Measurements from ENCODE around the gene HDGFL2.
"Not testable (repeated sequence)": the region's sequence is repeated elsewhere in the genome, so short reads cannot be mapped to it uniquely, and the experiment has no call there.

The HDGFL2 gene

DNA sequence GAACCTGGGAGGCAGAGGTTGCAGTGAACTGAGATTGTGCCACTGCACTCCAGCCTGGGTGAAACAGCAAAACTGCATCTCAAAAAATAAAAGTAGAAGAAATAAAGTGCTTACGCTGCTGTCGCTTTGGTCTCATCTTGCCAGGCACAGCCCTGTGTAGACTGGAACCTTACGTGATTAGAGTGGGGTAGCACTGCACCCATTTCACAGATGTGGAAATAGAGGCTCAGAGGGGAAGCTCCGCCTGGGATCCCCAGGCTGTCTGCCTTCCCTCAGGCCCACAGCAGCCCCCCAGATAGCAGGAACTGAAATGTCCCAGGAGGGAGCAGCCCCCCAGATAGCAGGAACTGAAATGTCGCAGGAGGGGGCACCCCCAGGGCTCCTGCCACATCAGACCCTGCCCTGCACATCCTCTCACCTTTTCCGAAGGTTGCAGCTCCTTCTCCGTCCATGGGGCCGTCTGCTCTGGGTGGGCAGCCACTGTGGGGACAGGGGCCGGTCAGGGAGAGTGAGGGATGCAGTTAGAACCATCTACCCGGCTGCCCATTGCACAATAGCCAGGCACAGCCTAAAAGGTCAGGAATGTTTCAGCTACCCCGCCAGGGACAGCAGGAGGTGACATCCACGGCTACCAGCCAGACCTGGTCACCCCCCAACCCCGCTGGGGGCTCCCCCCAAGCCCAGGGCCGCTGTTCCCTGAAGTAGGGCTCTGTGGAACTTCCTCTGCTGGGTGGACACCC, 44.3 kb downstream of the HDGFL2 start:
- DNase-seq (ENCODE audit: low spot score), result no peak

GRCh38 chr19:4516939-4517300, 44.8 kb downstream of the HDGFL2 start:
- DNase-seq (ENCODE audit: low spot score), result no peak

- no peak for DNase-seq (ENCODE audit: low spot score)
These were observed 45.5 kb downstream of the HDGFL2 start for GRCh38 chr19:4517451-4518057.

DNA sequence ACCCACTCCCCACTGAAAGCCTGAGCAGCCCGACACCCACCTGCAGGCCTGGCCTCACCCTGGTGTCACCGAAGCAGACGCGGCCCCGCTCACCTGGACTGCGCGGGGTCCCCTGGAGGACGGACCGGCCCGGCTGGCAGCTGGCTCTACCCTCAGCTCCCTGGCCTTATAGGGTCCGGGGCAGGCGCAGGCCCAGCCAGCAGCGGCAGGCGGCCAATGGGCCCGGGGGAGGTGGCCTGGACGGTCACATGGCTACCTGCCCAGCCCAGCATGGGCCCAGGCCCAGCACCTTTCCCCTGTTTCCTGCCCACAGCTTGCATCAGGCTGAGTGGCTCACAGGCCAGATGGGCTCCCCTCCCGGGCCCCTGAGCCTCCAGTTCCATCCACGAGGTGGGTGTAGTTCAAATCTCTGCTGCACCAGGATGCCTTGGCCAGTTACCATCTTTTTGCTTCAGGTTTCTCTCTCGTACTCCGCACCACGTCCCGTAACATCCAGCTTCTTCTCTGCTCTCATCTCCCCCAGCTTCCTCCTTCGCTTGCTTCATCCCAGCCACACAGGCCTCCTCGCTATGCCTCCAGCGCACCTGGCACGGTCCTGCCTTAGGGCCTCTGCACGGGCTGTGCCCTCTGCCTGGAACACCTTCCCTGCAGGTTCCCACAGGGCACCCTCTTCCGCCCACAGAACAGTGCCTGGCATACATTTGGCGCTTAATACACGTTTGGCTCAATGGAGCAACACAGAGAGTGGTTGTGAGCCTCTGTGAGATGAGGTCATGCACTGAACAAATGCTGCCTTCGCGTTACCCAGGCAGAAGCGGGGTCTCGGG, 46.5 kb downstream of the HDGFL2 start, which contains the start of gene PLIN4:
TSS of gene PLIN4 (minus strand) at position 142 of the 827 bp plus-strand sequence. CDS start 214 bp downstream, outside the sequence.
- peak; percentile 49 for DNase-seq (ENCODE audit: low spot score)

DNA sequence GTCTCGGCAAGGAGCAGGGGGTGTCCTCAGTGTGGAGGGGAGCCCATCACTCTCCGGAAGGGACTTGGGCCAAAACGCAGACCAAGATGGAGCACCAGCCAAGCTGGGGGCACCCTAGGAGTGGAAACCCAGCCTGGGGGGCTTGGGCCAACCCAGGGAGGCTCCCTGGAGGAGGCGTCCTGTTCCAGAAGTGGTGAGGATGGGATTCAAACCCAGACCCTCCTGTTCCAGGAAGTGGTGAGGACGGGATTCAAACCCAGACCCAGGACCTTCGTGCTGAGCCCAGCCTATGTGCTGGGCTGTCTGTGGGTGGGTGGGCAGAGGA, 47.0 kb downstream of the HDGFL2 start:
- DNase-seq (ENCODE audit: low spot score), result no peak

GRCh38 chr19:4519521-4520277, 47.6 kb downstream of the HDGFL2 start:
- DNase-seq (ENCODE audit: low spot score), result no peak

DNA sequence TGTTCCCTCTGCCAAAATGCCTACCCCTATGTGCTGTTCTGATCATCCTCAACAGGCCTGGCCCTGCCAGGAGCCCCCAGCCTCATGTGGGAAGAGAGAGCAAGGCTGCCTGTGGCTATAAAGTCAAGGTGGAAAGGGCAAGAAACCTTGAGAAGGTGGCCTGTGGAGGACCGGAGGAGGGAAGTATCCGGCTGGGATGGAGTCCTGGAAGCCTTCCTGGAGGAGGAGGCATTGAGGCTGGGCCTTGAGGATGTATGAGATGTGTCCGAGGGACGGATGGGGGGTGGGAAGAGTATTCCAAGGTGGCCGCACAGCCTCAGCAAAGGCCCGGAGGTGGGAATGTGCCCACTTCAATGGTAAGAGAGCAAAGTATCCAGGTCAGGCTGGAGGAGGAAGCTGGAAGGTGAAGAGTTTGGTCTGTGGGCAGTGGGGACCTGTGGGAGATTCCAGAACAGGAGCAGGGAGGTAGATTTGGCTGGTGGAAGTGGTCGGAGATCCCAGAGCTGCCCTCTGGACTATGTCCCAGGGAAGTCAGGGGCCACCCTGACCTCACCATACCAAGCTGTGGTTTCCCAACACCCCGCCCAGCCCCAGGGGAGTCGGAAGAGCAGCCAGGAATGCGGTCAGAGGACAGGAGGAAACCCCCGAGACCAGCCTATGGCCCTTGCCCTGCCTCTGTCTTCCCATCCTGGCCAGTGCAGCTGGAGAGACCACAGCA, 49.2 kb downstream of the HDGFL2 start:
- no peak for DNase-seq (ENCODE audit: low spot score)

DNA sequence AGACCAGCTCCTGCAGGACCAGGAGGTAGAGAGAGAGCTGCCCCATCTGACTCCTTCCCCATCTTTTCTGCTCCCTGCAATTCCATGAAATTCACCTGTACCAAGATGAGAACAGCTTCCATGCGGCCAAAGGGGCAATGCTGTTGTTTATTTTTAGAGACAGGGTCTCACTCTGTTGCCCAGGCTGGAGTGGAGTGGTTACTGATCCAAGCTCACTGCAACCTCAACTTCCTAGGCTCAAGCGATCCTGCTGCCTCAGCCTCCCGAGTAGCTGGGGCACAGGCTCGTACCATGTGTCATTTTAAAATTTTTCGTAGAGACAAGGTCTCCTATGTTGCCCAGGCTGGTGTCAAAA, 49.8 kb downstream of the HDGFL2 start:
- no peak for DNase-seq (ENCODE audit: low spot score)

DNA sequence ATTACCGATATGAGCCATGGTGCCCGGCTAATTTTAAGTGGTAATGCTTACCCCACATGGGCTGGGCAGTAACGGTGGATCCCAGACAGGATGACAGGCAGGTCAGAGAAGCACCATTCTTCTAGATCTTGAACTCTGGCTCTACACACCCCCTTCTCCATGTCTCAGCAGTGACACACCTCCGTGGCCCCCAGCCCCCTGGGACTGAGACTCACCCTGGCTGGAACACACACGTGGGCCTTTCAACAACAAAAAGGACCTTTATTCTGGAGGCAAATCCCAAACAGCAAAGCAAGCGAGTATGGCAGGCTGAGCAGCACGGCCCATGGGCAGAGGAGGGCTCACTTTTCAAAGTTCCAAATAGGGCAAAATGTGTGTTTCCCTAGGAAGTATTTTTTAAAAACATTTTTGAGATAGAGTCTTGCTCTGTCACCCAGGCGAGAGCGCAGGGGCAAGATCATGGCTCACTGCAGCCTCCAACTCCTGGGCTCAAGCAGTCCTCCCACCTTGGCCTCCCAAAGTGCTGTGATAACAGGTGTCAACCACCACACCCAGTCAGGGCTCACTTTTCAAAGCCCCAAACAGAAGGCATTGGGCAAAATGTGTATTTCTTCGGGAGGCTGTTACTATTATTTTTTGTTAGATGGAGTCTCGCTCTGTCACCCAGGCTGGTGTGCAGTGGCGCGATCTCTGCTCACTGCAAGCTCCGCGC, 50.4 kb downstream of the HDGFL2 start:
- no peak for DNase-seq (ENCODE audit: low spot score)

- DNase-seq (ENCODE audit: low spot score), result peak; percentile 77
These were observed 51.4 kb downstream of the HDGFL2 start for GRCh38 chr19:4523306-4524110.

- peak; percentile 72 for DNase-seq (ENCODE audit: low spot score)
These were observed 52.9 kb downstream of the HDGFL2 start for GRCh38 chr19:4524808-4525562.

GRCh38 chr19:4525563-4526002, 53.5 kb downstream of the HDGFL2 start:
- DNase-seq (ENCODE audit: low spot score), result no peak

DNA sequence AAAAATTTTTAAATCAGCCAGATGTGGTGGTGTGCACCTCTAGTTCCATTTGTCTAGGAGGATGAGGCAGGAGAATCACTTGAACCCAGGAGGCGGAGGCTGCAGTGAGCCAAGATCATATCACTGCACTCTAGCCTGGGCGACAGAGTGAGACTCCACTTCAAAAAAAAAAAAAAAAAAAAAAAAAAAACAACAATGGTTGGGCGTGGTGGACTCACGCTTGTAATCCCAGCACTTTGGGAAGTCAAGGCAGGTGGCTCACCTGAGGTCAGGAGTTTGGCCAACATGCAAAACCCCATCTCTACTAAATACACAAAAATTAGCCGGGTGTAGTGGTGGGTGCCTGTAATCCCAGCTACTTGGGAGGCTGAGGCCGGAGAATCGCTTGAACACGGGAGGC, 55.3 kb downstream of the HDGFL2 start:
- DNase-seq (ENCODE audit: low spot score), result not testable (repeated sequence)

DNA sequence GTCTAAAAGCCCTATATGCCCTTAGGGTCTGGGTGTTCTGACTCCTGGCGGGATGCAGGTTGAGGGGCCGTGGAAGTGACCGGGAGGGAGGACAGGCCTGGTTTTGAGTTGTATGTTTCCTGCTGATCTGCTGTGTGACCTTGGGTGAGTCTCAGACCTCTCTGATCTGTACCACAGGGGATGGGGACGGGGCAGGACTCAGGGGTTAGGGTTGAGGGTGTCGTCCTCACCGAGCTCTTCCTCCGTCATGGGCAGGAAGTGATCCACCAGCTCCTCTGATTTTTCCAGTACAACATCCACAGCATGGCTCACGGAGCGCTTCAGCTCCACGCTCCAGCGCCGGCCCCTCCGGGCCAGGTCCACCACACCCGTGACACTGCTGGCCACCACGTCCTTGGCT, 56.7 kb downstream of the HDGFL2 start:
- no peak for DNase-seq (ENCODE audit: low spot score)

- no peak for DNase-seq (ENCODE audit: low spot score)
These were observed 57.9 kb downstream of the HDGFL2 start for GRCh38 chr19:4529924-4530522.

DNA sequence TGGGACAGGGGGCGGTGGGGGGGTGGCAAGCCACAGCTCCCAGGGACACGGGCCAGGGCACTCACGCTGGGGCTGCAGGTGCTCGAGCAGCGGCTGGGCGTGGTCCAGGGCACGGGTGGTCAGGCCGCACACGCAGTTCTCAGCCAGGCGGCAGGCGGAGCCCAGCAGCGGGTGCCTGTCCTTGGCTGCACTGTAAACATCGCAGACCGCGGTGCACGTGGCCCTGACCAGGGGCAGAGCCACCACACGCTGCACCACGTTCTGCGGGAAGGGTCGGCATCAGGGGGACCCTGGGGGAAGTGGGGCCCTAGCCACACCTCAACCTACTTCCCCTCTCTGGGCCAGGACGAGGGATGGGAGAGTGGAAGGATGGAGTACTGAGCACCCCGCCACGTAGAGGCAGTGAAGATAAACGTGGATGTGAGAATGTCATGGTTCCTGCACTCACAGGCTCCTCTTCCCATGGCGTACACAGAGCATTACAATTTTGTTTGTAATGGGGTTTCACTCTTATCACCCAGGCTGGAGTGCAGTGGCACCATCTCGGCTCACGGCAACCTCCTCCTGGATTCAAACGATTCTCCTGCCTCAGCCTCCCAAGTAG, 59.6 kb downstream of the HDGFL2 start:
- no peak for DNase-seq (ENCODE audit: low spot score)

DNA sequence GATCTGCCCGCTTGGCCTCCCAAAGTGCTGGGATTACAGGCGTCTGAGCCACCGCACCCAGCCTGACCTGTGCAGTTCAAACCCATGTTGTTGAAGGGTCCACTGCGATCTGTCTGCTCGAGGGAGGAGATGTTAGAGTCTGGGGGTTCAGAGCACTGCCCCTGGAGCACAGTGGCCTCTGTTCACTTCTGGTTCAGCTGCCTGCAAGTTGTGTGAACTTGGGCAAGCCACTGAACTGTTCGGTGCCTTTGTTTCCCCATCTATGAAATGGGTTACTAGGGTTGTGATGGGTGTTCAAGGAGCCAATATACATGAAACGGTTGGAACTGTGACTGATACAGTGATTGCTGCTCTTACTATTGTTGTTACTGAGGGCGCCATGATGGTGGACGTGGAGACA, 61.2 kb downstream of the HDGFL2 start:
- DNase-seq (ENCODE audit: low spot score), result no peak

- DNase-seq (ENCODE audit: low spot score), result no peak
These were observed 61.8 kb downstream of the HDGFL2 start for GRCh38 chr19:4533835-4534424.

All from AG20443 (cell line).